Left lung (tissue), 10 donors: Measurements from ENCODE around the gene POLR2M. TPM values are rescaled to one million over a fixed set of nuclear protein-coding genes. Genes with fewer than 3 reads are reported as not detected.
A peak's percentile ranks its signal among the peaks of the same experiment; 100 is the strongest.

Experiments
- ATAC-seq: fragments of 200-7000 bp; cut with Tn5 transposase; one replicate; pipeline ENCODE4 v1.9.1; 2020; ENCODE audit warnings: moderate library complexity
- DNase-seq, 4 donors: peaks; one replicate each; pipeline ENCODE4 v3.0.0-alpha.2; 2013 to 2020
- H3K27ac ChIP-seq, 2 donors: fragments of 200-600 bp; sonication (generic) in 1 of 2; one replicate each; pipeline versions ENCODE4 v1.5.0 to v1.8.0; 2020 to 2021
- H3K27me3 ChIP-seq, 2 donors: fragments of 200-600 bp; sonication (generic) in 1 of 2; one replicate each; pipeline versions ENCODE4 v1.5.0 to v1.8.0; 2020 to 2021
- H3K36me3 ChIP-seq, 2 donors: fragments of 200-600 bp; sonication (generic) in 1 of 2; one replicate each; pipeline versions ENCODE4 v1.5.0 to v1.8.0; 2020 to 2021
- H3K4me1 ChIP-seq, 2 donors: fragments of 200-600 bp; one replicate each; pipeline ENCODE4 v1.8.0; 2021
- H3K4me3 ChIP-seq, 2 donors: fragments of 200-600 bp; sonication (generic) in 1 of 2; one replicate each; pipeline versions ENCODE4 v1.5.0 to v1.8.0; 2020 to 2021; ENCODE audit warnings: mild to moderate bottlenecking in 1 of 2
- H3K9me3 ChIP-seq, 2 donors: fragments of 200-600 bp; sonication (generic) in 1 of 2; one replicate each; pipeline versions ENCODE4 v1.5.0 to v1.8.0; 2020 to 2021
- intact Hi-C, 2 donors: fragments of 100-400 bp; cut with DNase I; formaldehyde crosslinking; loops; one replicate each; pipeline versions ENCODE4 v1.11.2 to v1.14.2; 2022
- polyA plus RNA-seq, 6 donors: library from polyadenylated mRNA; unstranded; fragments of 120-200 nt; gene quantifications; one replicate each; pipeline ENCODE4 v1.2.1, GENCODE V29; 2013; ENCODE audit not compliant: insufficient read length in 6 of 6
- total RNA-seq, 2 donors: library from RNA; stranded (reverse); fragmentation: NEBNext Ultra II Directional; extraction: Animal tissue kit (Norgen Biotek cat#: 25700); gene quantifications; one replicate each; pipeline ENCODE4 v1.2.1, GENCODE V29; 2021
- TF ChIP-seq, protein P1 (sequence below), 2 donors: fragments of 200-600 bp; sonication (generic) in 1 of 2; IDR thresholded peaks; one replicate each; pipeline versions ENCODE4 v1.5.0 to v1.8.0; 2021; ENCODE audit warnings: antibody characterized with exemption in 2 of 2
- donor health status: DM: no; HTN: yes; CAD: no.
- donor health status: DM: no; HTN: no; CAD: no.

The POLR2M gene
- total and polyA plus RNA-seq, 8 donors, result 46.0 to 57.3 (median 51.3) TPM

DNA sequence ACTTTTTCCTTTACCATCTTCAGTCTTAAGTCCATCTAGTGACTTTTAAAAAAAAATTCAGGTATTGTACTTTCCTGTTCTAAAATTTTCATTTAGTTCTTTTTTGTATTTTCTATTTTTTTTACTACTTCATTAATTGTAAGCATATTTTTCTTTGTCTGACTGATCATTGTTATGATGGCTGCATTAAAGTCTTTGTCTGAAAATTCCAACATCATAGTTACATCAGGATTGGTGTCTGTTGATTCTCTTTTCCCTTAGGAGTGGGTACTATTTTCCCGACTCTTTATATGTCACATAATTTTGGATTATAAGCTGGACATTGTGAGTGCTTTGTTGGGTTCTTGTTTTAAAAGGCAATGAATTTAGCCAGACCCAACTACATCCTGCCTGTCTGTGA is 34.9 kb upstream of the POLR2M start:
- DNase-seq (no peak), ATAC-seq (no peak)
- Histone ChIP-seq H3K4me1 (peaks cover 0 to 6% of the 10 kb centered on the region in 2 donors), H3K27me3 (no peaks in the 10 kb centered on the region), H3K4me3 (no peak overlapping the region), H3K9me3 (no peaks in the 10 kb centered on the region), H3K36me3 (no peaks in the 10 kb centered on the region), H3K27ac (no peak overlapping the region)
- intact Hi-C loops, result no loop called here
- TF ChIP-seq, protein P1, sequence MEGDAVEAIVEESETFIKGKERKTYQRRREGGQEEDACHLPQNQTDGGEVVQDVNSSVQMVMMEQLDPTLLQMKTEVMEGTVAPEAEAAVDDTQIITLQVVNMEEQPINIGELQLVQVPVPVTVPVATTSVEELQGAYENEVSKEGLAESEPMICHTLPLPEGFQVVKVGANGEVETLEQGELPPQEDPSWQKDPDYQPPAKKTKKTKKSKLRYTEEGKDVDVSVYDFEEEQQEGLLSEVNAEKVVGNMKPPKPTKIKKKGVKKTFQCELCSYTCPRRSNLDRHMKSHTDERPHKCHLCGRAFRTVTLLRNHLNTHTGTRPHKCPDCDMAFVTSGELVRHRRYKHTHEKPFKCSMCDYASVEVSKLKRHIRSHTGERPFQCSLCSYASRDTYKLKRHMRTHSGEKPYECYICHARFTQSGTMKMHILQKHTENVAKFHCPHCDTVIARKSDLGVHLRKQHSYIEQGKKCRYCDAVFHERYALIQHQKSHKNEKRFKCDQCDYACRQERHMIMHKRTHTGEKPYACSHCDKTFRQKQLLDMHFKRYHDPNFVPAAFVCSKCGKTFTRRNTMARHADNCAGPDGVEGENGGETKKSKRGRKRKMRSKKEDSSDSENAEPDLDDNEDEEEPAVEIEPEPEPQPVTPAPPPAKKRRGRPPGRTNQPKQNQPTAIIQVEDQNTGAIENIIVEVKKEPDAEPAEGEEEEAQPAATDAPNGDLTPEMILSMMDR (IDR thresholded peaks at IDR 0.05), result no peak

DNA sequence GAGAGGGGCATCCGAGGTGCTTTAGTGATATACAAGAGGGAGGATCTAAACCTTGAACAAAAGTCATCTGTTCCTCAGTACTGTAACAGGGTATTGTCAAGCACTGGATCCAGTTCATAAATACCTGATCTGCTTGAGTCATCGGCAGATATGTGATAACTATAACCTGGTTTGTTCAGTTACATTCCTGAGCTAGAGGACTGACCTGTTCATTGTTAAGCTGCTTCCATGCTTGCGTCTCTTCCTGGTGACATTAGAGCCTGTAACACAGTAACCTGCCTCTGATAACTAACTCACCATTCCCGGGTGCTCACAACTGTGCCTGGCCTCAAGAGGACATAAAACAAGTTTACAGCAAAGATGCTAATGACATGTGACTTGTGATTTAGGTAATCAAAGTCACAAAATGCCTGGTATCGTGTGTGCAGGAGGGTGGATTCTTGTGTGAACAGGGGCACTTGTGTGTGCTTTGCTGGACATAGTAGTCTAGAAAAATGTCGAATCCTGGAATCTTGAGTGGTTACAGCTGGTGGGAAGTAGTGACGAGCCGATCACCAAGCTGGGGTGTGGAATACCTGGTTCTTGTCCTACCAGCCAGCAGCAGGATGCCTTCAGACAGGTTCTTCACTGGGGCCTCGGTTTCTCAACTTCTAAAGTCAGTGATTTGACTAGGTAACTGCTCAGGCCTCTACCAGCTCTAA is 30.9 kb upstream of the POLR2M start:
- Histone ChIP-seq H3K4me1 (no peaks in the 10 kb centered on the region), H3K9me3 (no peaks in the 10 kb centered on the region), H3K27me3 (no peaks in the 10 kb centered on the region), H3K27ac (no peak overlapping the region), H3K36me3 (no peaks in the 10 kb centered on the region), H3K4me3 (no peak overlapping the region)
- TF ChIP-seq, protein P1 (IDR thresholded peaks at IDR 0.05), result no peak
- intact Hi-C loops, result no loop called here
- ATAC-seq (peak; percentile 19), DNase-seq (no peak)

DNA sequence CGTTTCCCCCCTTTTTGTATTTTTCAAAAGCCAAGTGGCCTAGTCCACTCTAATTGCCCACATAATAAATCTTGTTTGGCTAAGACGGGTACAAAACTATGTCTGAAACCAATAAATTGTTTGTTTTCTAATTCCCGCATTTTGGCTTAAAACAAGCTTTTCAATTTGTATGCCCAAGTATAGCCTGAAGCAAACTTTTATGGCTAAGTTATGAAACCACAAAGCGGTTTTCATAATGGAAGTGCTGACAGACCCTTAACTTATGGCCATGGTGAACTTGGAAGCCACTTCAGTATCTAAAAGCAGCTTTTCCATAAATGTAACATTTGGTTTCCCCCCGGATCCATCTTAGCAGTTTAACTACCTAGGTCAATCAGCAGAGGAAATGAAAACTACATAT is 29.9 kb upstream of the POLR2M start:
- no peak for DNase-seq
- Histone ChIP-seq H3K9me3 (no peaks in the 10 kb centered on the region), H3K36me3 (no peaks in the 10 kb centered on the region), H3K4me1 (no peaks in the 10 kb centered on the region), H3K27ac (no peak overlapping the region), H3K4me3 (no peak overlapping the region), H3K27me3 (no peaks in the 10 kb centered on the region)
- no peak for ATAC-seq
- TF ChIP-seq, protein P1 (IDR thresholded peaks at IDR 0.05), result no peak
- intact Hi-C loops, result no loop called here

DNA sequence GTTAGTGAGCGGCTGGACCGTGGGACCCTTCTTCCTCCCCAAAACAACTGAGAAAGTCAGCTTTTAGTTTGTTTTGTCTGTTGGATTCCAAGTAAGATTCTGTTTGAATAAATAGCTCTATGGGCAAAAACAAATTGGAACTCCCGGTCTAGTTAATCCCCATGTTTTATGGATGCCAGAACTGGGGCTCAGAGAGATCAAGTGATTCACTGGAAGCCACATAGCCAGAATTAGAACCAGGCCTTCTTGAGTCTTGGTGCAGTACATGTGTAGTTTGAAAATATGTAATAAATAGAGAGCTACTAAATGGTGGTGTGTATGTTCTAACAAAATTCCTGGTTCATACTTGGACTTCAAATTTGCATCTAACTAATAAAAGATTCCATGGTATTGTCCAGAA is 29.3 kb upstream of the POLR2M start:
- TF ChIP-seq, protein P1 (IDR thresholded peaks at IDR 0.05), result no peak
- ATAC-seq, result no peak
- Histone ChIP-seq H3K4me3 (no peak overlapping the region), H3K4me1 (no peaks in the 10 kb centered on the region), H3K36me3 (no peaks in the 10 kb centered on the region), H3K27ac (no peak overlapping the region), H3K9me3 (no peaks in the 10 kb centered on the region), H3K27me3 (no peaks in the 10 kb centered on the region)
- intact Hi-C loops, result no loop called here
- DNase-seq, result no peak

DNA sequence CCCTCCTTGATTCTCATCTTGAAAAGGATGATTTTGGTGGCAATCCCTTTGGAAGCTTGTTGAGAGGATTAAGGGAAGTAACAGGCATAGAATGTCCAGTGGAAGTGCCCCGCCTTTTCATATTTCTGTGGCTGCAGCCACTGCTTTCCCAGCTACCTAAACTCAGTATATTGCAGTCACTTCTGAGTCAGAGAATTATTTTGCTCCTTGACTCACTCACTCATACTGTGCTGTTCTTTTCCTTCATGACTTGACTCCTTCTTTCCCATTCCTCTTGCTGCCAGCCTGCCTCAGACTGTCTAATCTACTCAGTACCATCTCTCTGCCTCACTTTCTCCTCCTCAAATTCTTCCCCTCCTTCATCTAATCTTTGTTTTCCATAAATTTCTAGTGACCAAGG is 26.5 kb upstream of the POLR2M start:
- peak; percentile 57 for ATAC-seq
- intact Hi-C loops, result no loop called here
- Histone ChIP-seq H3K9me3 (no peaks in the 10 kb centered on the region), H3K4me1 (no peaks in the 10 kb centered on the region), H3K36me3 (no peaks in the 10 kb centered on the region), H3K4me3 (no peak overlapping the region), H3K27ac (no peak overlapping the region), H3K27me3 (no peaks in the 10 kb centered on the region)
- no peak for DNase-seq
- TF ChIP-seq, protein P1 (IDR thresholded peaks at IDR 0.05), result no peak
